Measurements from ENCODE around the gene SEC31A.

DNA sequence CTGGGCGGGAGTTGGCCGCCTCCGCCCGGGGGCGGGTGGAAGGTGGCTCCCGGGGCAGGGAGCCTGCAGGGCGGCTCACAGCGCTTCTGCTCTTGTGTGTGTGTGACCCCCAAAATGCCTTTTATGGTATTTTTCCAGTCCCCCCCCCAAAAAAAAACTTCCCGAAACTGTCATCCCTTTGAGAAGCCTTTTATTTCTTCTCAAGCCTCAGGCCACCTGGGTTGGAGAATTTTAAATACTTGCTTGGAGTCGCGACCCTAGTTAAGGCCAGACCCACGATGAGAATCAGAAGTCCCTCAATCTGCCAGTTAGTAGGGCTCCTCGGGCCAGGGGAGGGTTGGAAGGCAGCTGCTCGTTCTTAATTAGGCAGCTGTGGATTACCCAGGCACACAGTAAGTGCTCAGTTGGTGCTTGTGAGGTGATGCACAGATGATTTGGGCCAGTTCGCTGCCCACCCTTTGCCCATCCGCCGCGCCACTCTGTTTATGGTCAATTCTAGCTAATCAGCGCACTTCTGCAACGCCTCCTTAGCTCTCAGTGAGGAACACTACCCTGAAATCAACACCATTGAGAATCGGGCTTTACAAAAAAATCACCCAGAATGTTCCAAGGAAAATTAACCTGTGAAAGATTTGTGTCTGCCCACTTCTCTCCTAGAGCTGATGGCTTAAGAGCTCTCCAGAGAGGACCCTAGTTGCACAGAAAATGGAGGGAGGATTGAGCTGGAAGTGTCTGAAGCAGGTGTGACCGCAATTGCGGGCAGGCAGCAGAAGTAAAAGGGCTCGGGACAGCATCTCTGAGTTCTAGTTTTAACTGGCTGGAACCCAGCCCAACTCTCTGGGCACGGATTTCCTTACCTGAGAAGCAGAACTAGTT, 91.7 kb downstream of the SEC31A start:
- no peak for TF ChIP-seq POLR2A (IDR thresholded peaks at IDR 0.05)
- TF ChIP-seq, protein P1, sequence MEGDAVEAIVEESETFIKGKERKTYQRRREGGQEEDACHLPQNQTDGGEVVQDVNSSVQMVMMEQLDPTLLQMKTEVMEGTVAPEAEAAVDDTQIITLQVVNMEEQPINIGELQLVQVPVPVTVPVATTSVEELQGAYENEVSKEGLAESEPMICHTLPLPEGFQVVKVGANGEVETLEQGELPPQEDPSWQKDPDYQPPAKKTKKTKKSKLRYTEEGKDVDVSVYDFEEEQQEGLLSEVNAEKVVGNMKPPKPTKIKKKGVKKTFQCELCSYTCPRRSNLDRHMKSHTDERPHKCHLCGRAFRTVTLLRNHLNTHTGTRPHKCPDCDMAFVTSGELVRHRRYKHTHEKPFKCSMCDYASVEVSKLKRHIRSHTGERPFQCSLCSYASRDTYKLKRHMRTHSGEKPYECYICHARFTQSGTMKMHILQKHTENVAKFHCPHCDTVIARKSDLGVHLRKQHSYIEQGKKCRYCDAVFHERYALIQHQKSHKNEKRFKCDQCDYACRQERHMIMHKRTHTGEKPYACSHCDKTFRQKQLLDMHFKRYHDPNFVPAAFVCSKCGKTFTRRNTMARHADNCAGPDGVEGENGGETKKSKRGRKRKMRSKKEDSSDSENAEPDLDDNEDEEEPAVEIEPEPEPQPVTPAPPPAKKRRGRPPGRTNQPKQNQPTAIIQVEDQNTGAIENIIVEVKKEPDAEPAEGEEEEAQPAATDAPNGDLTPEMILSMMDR (IDR thresholded peaks at IDR 0.05 in 8 of 11, conservative IDR thresholded peaks at IDR 0.05 in 3 of 11), result no peak
